ENCODE results near the gene CDH15. TPM values are rescaled to one million over a fixed set of nuclear protein-coding genes. Genes with fewer than 3 reads are reported as not detected.
A peak's percentile ranks its signal among the peaks of the same experiment; 100 is the strongest.

Gene CDH15
- polyA plus RNA-seq, 2 of the 4 experiments (the other 2 are of a cell fraction), result 0.05 to 0.08 TPM

- no peak for FAIRE-seq
Observed at GRCh38 chr16:89155184-89155679, 16.3 kb upstream of the CDH15 start.

GRCh38 chr16:89155851-89156739 lies 15.5 kb upstream of the CDH15 start:
- POLR2A ChIA-PET, result no interaction called here
- CTCF ChIA-PET, result interaction anchor here (3.6 kb wide), 1 partner anchor 11 kb away, joined by 21 read pairs; no protein-coding TSS in a partner anchor

More at GRCh38 chr16:89155184-89155679, 16.3 kb upstream of the CDH15 start:
- no peak overlapping the region for H3K27ac ChIP-seq
- peak in 1 of 2 experiments; percentile 15; a peak in 2 of 6 replicates for ATAC-seq
- H3K9me3 ChIP-seq, result peaks cover 4% of the 10 kb centered on the region; the same call in 2 of the 3 replicates
- POLR2A ChIA-PET, result no interaction called here
- H3K4me2 ChIP-seq, result no peak overlapping the region
- 60% methylated on average over 12 of the region's 19 CpGs for WGBS (ENCODE audit: missing lambda C conversion rate)
- DNase-seq (ENCODE audit: low read depth in 1 of 2, low spot score in 1 of 2), result no peak
- no peak for TF ChIP-seq ZNF302 (CRISPR knock-in tag; IDR thresholded peaks at IDR 0.05)
- no peak for TF ChIP-seq FOSL2 (IDR thresholded peaks at IDR 0.05)
- no peak for TF ChIP-seq FOSL2 (CRISPR knock-in tag; IDR thresholded peaks at IDR 0.05)
- no peak for TF ChIP-seq EHMT2 (IDR thresholded peaks at IDR 0.05; ENCODE audit: low read depth)
- TF ChIP-seq CTCF (IDR thresholded peaks at IDR 0.05), result no peak
- no peak for TF ChIP-seq CHD2 (IDR thresholded peaks at IDR 0.05; ENCODE audit: low read length, partially characterized antibody)
- TF ChIP-seq HOXB5 (CRISPR knock-in tag; IDR thresholded peaks at IDR 0.05), result no peak
- TF ChIP-seq MAFK (IDR thresholded peaks at IDR 0.05; ENCODE audit: partially characterized antibody), result no peak
- no peak for TF ChIP-seq SREBF2 (IDR thresholded peaks at IDR 0.05)
- no peak for TF ChIP-seq ATOH8 (CRISPR knock-in tag; IDR thresholded peaks at IDR 0.05; ENCODE audit: low read depth)
- TF ChIP-seq ELK1 (IDR thresholded peaks at IDR 0.05; ENCODE audit: low read depth, low read length), result no peak
- no peak for TF ChIP-seq MYC (IDR thresholded peaks at IDR 0.05; ENCODE audit: borderline replicate concordance, low read length)
- no peak for TF ChIP-seq CHD4 (IDR thresholded peaks at IDR 0.05; ENCODE audit: borderline replicate concordance)
- TF ChIP-seq CEBPB (IDR thresholded peaks at IDR 0.05), result no peak
- TF ChIP-seq POLR2A (IDR thresholded peaks at IDR 0.05; ENCODE audit: low read length), result no peak
- no peak overlapping the region for H3K4me3 ChIP-seq
- H3K4me1 ChIP-seq, result no peaks in the 10 kb centered on the region
- CTCF ChIA-PET, result interaction anchor here (0.6 to 3.6 kb wide), 3 partner anchors 12 to 214 kb away, joined by 3 to 21 read pairs (median 3); no protein-coding TSS in a partner anchor

More at GRCh38 chr16:89155851-89156739, 15.5 kb upstream of the CDH15 start:
- H3K4me1 ChIP-seq, result no peaks in the 10 kb centered on the region
- 80% methylated on average over 24 of the region's 24 CpGs for WGBS (ENCODE audit: missing lambda C conversion rate)
- FAIRE-seq, result no peak
- peaks cover 4% of the 10 kb centered on the region; the same call in 2 of the 3 replicates for H3K9me3 ChIP-seq
- ATAC-seq, result peak in 1 of 2 experiments; percentile 11; a peak in 3 of 6 replicates
- no peak for TF ChIP-seq MAFK (IDR thresholded peaks at IDR 0.05; ENCODE audit: partially characterized antibody)
- no peak for TF ChIP-seq RFX5 (IDR thresholded peaks at IDR 0.05)
- TF ChIP-seq CTCF (IDR thresholded peaks at IDR 0.05), result no peak
- no peak overlapping the region for H3K27ac ChIP-seq
- no peak overlapping the region for H3K4me2 ChIP-seq
- no peak for DNase-seq (ENCODE audit: low read depth in 1 of 2, low spot score in 1 of 2)
- no peak overlapping the region for H3K4me3 ChIP-seq

Measured in A549 (cell line).